IPS-18c (cell line): ENCODE measurements around the gene HTATIP2.
"Not testable (repeated sequence)": the region's sequence is repeated elsewhere in the genome, so short reads cannot be mapped to it uniquely, and the experiment has no call there.

Experiments used
- H3K4me3 ChIP-seq: 2 replicates; pipeline ENCODE4 v1.7.0; 2013; ENCODE audit warnings: low read depth, mild to moderate bottlenecking, low read length, moderate library complexity; ENCODE audit not compliant: insufficient read depth
- H3K9me3 ChIP-seq: one replicate; pipeline ENCODE4 v1.6.1; 2013; ENCODE audit warnings: mild to moderate bottlenecking, low read length, moderate library complexity; ENCODE audit not compliant: control insufficient read depth, insufficient read depth

The HTATIP2 gene

GRCh38 chr11:20365465-20365864 is 2.0 kb downstream of the HTATIP2 start:
- not testable (repeated sequence) for H3K4me3 ChIP-seq, H3K9me3 ChIP-seq

- no peak overlapping the region for H3K4me3 ChIP-seq
- peaks cover 4% of the 10 kb centered on the region for H3K9me3 ChIP-seq
These were observed 3.9 kb downstream of the HTATIP2 start for GRCh38 chr11:20367313-20367948.

DNA sequence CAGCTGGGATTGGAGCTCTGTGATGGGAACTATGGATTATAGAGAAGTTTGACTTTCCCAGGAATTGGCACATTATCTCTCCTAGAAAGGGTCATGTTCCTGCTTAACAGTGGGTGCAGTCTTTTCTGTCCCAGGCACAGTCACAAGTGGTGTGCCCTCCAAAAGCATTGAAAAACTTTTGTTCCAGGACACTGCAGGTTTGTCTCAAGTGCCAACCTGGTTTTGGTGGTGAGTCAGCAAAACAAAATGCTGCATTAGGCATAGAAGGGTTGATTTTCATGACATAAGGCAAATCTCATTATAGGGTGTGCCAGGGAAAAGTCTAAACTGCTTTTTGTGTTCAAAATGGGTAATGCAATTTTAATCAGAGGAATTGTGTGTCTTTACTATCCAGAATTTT is 4.9 kb downstream of the HTATIP2 start:
- no peaks in the 10 kb centered on the region for H3K9me3 ChIP-seq
- H3K4me3 ChIP-seq = no peak overlapping the region

DNA sequence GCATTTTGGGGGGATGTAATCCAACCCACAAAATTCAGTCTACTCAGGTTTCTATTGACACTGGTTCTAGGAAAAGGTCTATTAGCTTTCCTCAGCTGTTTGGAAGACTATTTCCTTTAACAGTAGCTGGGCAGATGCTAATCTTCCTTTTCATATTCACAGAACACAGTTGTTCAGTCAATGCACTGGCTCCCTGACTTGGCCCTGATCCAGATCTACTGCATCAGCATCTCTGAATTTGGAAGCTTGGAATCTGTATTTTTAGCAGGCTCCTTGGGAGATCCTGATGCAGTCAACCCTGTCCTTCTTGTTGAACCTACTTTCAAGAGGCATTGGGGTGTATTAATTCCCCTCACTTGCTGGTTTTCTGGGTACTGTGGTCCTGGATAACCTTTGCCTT is 6.3 kb downstream of the HTATIP2 start:
- Histone ChIP-seq H3K4me3 (no peak overlapping the region), H3K9me3 (no peaks in the 10 kb centered on the region)

GRCh38 chr11:20372081-20372626 is 8.6 kb downstream of the HTATIP2 start:
- Histone ChIP-seq H3K4me3 (no peak overlapping the region), H3K9me3 (no peaks in the 10 kb centered on the region)

- Histone ChIP-seq H3K9me3 (no peaks in the 10 kb centered on the region), H3K4me3 (no peak overlapping the region)
These were observed 9.6 kb downstream of the HTATIP2 start for GRCh38 chr11:20373147-20373546.

DNA sequence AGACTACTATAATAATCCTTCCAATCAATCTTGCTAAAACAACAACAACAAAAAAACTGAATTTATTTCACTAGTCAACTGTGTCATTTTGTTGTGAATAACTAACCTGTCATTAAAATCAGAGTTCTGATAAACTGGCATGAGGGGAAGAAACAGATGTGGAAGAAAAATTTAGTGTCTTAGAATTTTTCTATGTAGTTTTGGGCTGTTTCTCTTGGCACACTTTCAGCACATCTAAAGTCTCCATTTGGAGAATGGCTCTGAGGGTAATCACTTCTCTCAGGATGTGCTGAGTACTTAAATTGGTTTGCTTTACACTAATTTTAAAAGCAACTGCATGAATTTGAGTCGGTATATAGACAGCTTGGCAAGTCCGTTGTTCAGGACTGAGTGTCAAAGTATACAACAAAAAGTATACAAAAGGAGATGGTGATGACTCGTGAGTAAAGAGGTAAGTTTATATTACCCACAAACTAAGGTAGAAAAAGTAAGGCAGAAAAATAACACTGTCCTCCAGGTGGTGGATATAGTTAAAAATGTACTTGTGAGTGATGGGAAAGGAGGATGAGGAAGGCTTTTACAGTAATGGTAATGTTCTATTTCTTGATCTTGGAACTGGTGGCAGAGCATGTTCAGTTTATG is 10.2 kb downstream of the HTATIP2 start:
- no peak overlapping the region for H3K4me3 ChIP-seq
- H3K9me3 ChIP-seq = no peaks in the 10 kb centered on the region

DNA sequence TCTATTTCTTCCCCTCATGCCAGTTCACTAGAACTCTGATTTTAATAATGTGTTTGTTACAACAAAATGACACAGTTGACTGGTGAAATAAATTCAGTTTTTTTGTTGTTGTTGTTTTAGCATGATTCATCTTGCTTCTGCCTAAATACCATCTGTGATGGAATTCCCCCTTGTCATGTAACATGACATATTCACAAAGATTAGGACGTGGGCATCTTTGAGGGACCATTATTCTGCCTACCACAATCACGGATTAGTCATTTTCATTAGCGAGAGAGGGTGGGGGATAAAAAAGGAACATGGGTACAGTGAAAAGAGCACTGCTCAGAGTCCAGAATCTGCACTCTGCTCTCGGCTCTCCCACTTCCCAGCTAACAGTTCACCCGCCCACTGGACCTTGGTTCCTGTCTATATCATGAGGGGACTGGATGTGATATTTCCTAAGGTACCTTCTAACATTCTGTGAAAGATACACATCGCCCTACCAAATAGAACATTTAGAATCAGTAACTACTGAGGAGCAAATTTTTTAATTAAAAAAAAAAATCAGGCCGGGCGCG is 11.3 kb downstream of the HTATIP2 start:
- Histone ChIP-seq H3K9me3 (no peaks in the 10 kb centered on the region), H3K4me3 (no peak overlapping the region)

DNA sequence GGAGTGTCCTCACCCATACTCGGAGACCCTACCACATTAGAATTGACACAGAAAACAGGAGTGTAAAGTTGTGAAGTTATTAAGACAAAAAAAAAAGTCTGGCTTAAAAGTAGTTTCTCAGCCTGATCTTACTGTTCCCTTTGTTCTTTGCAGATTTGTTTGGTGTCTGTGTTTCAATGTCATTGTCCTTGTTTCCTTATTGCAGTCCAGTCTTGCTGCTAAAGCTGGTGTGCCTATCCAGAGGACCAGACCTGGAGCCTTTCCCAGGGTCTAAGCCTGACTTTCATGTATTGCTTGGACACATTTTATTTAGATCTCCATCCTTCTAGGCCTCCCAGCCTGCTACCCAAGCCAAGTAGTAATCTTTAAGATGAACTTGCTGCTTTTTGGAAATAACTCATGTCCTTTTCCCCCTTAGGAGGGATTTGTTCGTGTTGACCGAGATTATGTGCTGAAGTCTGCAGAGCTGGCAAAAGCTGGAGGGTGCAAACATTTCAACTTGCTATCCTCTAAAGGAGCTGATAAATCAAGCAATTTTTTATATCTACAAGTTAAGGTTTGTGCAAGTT is 12.7 kb downstream of the HTATIP2 start:
- H3K9me3 ChIP-seq = no peaks in the 10 kb centered on the region
- H3K4me3 ChIP-seq = no peak overlapping the region

DNA sequence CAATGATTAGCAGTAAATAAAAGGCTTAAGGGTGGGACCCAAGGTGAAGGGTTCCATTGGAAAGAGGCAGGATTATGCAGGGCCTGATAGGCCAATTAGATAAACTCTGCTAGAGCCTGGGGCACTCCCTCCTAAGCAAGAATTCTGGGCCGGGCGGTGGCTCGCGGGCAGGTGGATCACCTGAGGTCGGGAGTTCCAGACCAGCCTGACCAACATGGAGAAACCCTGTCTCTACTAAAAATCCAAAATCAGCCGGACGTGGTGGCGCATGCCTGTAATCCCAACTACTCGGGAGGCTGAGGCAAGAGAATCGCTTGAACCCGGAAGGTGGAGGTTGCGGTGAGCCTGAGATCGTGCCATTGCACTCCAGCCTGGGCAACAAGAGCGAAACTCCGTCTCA is 22.5 kb downstream of the HTATIP2 start:
- H3K4me3 ChIP-seq, H3K9me3 ChIP-seq: not testable (repeated sequence)

DNA sequence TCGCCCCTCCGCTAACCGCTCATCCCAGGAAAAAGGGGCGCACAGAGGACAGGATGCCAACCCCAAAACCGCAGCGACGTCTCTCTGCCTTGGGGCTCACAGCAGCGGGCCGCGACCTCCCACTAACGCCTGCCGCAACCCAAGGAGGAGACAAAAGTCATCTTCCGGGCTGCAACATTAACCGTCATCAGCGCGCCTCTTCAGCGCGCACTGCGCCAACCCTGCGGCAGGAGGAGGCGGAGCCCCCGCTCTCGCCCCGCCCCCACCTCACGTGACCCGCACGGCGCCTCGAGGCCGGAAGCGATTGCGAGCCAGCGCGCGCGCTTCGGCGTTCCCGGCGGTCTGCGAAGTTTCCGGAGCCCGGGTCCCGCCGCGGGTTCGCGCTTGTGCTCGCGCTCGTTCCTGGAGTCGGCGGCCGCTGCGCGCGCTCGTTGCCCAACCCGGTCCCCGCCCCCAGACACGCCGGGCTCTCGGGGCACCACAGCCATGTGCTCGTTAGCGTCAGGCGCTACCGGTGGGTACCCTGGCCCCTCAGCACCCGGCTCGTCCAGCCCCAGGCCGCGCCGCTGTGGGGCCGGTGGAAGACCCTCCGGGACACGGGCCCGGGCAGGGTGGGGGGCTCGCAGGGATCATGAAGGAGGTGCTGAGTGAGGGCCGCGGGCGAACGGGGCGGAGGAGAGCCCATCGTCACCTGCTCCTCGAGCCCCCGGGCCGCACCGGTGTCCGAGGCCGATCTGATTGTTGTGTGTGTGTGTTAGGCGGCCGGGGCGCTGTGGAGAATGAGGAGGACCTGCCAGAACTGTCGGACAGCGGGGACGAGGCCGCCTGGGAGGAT is 24.0 kb downstream of the HTATIP2 start, which contains the start of gene PRMT3:
Gene PRMT3, plus strand, starts transcription at position 456 of the 835 bp plus-strand sequence. Its CDS starts 31 bp downstream, at position 487.
- H3K4me3 ChIP-seq = peak within 1 kb of the TSS; percentile 94
- no peaks in the 10 kb centered on the region for H3K9me3 ChIP-seq

DNA sequence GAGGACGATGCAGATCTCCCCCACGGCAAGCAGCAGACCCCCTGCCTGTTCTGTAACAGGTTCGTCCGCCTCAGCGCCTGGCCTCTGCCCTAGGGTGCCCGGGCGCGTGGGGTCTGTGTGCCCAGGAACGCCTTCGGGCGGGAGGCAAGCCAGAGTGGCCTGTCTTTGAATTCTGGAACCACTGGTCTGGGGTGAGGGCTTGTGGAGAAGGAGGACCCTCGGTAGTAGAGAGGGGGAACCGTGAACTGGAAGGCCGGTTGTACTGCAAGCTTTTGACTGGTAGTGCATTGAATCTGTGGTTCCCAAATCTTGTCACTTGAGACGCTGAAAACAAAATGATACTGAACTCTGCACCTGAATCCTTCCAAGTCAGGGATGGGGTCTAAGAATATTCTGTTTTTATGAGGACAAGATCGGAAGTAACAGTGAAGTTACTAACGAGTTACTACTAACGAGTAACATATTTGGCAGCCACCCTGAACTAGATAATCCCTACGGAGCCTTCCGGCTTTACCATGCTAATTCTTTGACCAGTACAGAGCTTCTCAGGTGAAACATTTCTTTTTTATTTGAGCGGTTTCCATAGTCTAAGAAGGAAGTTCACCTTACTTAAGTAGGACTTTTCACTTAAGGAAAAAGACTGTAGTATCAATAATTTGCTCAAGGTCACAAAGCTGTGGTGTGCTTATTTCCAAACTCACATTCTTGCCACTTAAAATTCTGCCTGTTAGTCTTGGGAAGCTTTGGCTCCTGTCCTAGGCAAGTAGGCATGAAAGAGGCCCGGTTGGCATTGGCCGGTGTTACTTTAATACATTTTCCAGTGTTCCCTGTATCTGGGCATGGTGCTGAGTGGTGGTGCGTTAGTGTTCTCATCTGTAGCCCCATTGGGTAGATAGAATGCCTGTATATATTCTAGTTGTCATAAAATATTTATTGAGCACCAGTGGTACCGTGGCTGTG is 24.9 kb downstream of the HTATIP2 start:
- H3K9me3 ChIP-seq = no peaks in the 10 kb centered on the region
- peak overlapping the region; percentile 94 for H3K4me3 ChIP-seq

- Histone ChIP-seq H3K9me3 (no peaks in the 10 kb centered on the region), H3K4me3 (no peak overlapping the region)
These were observed 33.8 kb downstream of the HTATIP2 start for GRCh38 chr11:20397281-20397680.

GRCh38 chr11:20399498-20399897 is 36.0 kb downstream of the HTATIP2 start:
- H3K9me3 ChIP-seq = no peaks in the 10 kb centered on the region
- no peak overlapping the region for H3K4me3 ChIP-seq

DNA sequence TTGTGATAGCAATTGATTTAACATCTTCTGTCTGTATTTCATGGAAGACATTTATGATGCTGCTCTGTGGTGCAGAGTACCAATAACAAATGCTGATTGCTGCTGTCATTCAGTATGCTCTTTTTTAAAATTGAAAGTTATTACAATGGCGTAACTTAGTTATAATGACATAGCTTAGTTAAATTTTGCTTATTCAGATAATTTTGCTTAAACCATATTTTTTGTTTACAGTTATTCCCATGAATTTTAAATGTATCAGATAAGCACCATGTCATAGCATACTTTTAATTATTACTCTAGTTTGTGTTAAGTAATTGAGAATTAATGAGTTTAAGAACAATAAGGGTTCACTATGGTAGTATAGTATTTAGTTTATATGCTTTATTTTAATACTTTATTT is 39.5 kb downstream of the HTATIP2 start:
- no peaks in the 10 kb centered on the region for H3K9me3 ChIP-seq
- H3K4me3 ChIP-seq = no peak overlapping the region

GRCh38 chr11:20406484-20406883 is 43.0 kb downstream of the HTATIP2 start:
- Histone ChIP-seq H3K9me3 (no peaks in the 10 kb centered on the region), H3K4me3 (no peak overlapping the region)
